Measurements from ENCODE around the gene ARL10.

Gene ARL10

GRCh38 chr5:176384366-176384930 lies 19.2 kb downstream of the ARL10 start:
- Histone ChIP-seq H3K4me1 (ENCODE audit: low read length) (peaks cover 5% of the 10 kb centered on the region; the same call in 1 of the 2 replicates), H3K27ac (ENCODE audit: low read length) (no peak overlapping the region), H4K20me1 (ENCODE audit: insufficient read depth, low read length) (peaks cover 8% of the 10 kb centered on the region; the same call in 1 of the 2 replicates), H3K79me2 (ENCODE audit: low read length) (peaks cover 49% of the 10 kb centered on the region), H2AFZ (ENCODE audit: low read length) (no peak overlapping the region), H3K27me3 (replicated peaks; ENCODE audit: insufficient read depth, low read length) (no peaks in the 10 kb centered on the region), H3K9ac (ENCODE audit: low read length) (no peak overlapping the region), H3F3A (ENCODE audit: insufficient read depth, low read length) (peaks cover 10% of the 10 kb centered on the region; the same call in 1 of the 2 replicates), H3K4me3 (ENCODE audit: low read length) (no peak overlapping the region), H3K9me2 (replicated peaks; ENCODE audit: insufficient read depth, low read length) (no peaks in the 10 kb centered on the region), H3K9me3 (replicated peaks; ENCODE audit: insufficient read depth, low read length) (no peaks in the 10 kb centered on the region), H3K36me3 (replicated peaks; ENCODE audit: insufficient read depth, low read length) (peaks cover 14% of the 10 kb centered on the region; the same call in 1 of the 2 replicates), H3K4me2 (ENCODE audit: low read depth, low read length) (no peak overlapping the region)
- no peak for DNase-seq
- TF ChIP-seq CTCF (IDR thresholded peaks at IDR 0.05; ENCODE audit: low read length): no peak
- no peak for TF ChIP-seq EZH2phosphoT487 (IDR thresholded peaks at IDR 0.05; ENCODE audit: low read length)
- no peak for TF ChIP-seq EZH2 (optimal IDR thresholded peaks at IDR 0.05; ENCODE audit: low read depth, low read length)

GRCh38 chr5:176384991-176385390 lies 19.7 kb downstream of the ARL10 start:
- H4K20me1 ChIP-seq (ENCODE audit: insufficient read depth, low read length): peaks cover 8% of the 10 kb centered on the region; the same call in 1 of the 2 replicates
- H3K9me3 ChIP-seq (replicated peaks; ENCODE audit: insufficient read depth, low read length): no peaks in the 10 kb centered on the region
- no peak for DNase-seq
- H3F3A ChIP-seq (ENCODE audit: insufficient read depth, low read length): peaks cover 10% of the 10 kb centered on the region; the same call in 1 of the 2 replicates
- H3K27me3 ChIP-seq (replicated peaks; ENCODE audit: insufficient read depth, low read length): no peaks in the 10 kb centered on the region
- no peak overlapping the region for H2AFZ ChIP-seq (ENCODE audit: low read length)
- H3K27ac ChIP-seq (ENCODE audit: low read length): no peak overlapping the region
- H3K4me1 ChIP-seq (ENCODE audit: low read length): peaks cover 5% of the 10 kb centered on the region; the same call in 1 of the 2 replicates
- no peak overlapping the region for H3K9ac ChIP-seq (ENCODE audit: low read length)
- H3K79me2 ChIP-seq (ENCODE audit: low read length): peaks cover 55% of the 10 kb centered on the region
- TF ChIP-seq EZH2phosphoT487 (IDR thresholded peaks at IDR 0.05; ENCODE audit: low read length): no peak
- H3K36me3 ChIP-seq (replicated peaks; ENCODE audit: insufficient read depth, low read length): peaks cover 14% of the 10 kb centered on the region; the same call in 1 of the 2 replicates
- no peak overlapping the region for H3K4me3 ChIP-seq (ENCODE audit: low read length)
- H3K9me2 ChIP-seq (replicated peaks; ENCODE audit: insufficient read depth, low read length): no peaks in the 10 kb centered on the region
- H3K4me2 ChIP-seq (ENCODE audit: low read depth, low read length): no peak overlapping the region

- no peak for TF ChIP-seq EZH2phosphoT487 (IDR thresholded peaks at IDR 0.05; ENCODE audit: low read length)
- no peak overlapping the region for H3K9ac ChIP-seq (ENCODE audit: low read length)
- H3K4me2 ChIP-seq (ENCODE audit: low read depth, low read length): peak overlapping the region; percentile 63; the same call in 1 of the 2 replicates
- H3K4me3 ChIP-seq (ENCODE audit: low read length): no peak overlapping the region
- H3K36me3 ChIP-seq (replicated peaks; ENCODE audit: insufficient read depth, low read length): peaks cover 14% of the 10 kb centered on the region; the same call in 1 of the 2 replicates
- no peaks in the 10 kb centered on the region for H3K9me2 ChIP-seq (replicated peaks; ENCODE audit: insufficient read depth, low read length)
- no peaks in the 10 kb centered on the region for H3K27me3 ChIP-seq (replicated peaks; ENCODE audit: insufficient read depth, low read length)
- no peak overlapping the region for H2AFZ ChIP-seq (ENCODE audit: low read length)
- peaks cover 7% of the 10 kb centered on the region; the same call in 1 of the 2 replicates for H3F3A ChIP-seq (ENCODE audit: insufficient read depth, low read length)
- H3K79me2 ChIP-seq (ENCODE audit: low read length): peaks cover 69% of the 10 kb centered on the region
- peaks cover 8% of the 10 kb centered on the region; the same call in 1 of the 2 replicates for H4K20me1 ChIP-seq (ENCODE audit: insufficient read depth, low read length)
- no peaks in the 10 kb centered on the region for H3K9me3 ChIP-seq (replicated peaks; ENCODE audit: insufficient read depth, low read length)
- peaks cover 5% of the 10 kb centered on the region; the same call in 1 of the 2 replicates for H3K4me1 ChIP-seq (ENCODE audit: low read length)
- no peak overlapping the region for H3K27ac ChIP-seq (ENCODE audit: low read length)
- no peak for DNase-seq
Observed at GRCh38 chr5:176386491-176386890, 21.2 kb downstream of the ARL10 start.

GRCh38 chr5:176387384-176387925 lies 22.2 kb downstream of the ARL10 start:
- TF ChIP-seq EZH2 (optimal IDR thresholded peaks at IDR 0.05; ENCODE audit: low read depth, low read length): no peak
- peak; percentile 21; the same call in 1 of the 2 replicates for TF ChIP-seq CTCF (IDR thresholded peaks at IDR 0.05; ENCODE audit: low read length)
- H3K4me3 ChIP-seq (ENCODE audit: low read length): peak overlapping the region; percentile 88
- peaks cover 69% of the 10 kb centered on the region for H3K79me2 ChIP-seq (ENCODE audit: low read length)

More at GRCh38 chr5:176387384-176387925, 22.2 kb downstream of the ARL10 start:
- H3K9me3 ChIP-seq (replicated peaks; ENCODE audit: insufficient read depth, low read length): no peaks in the 10 kb centered on the region
- no peaks in the 10 kb centered on the region for H3K9me2 ChIP-seq (replicated peaks; ENCODE audit: insufficient read depth, low read length)
- peaks cover 7% of the 10 kb centered on the region; the same call in 1 of the 2 replicates for H3F3A ChIP-seq (ENCODE audit: insufficient read depth, low read length)
- H3K9ac ChIP-seq (ENCODE audit: low read length): peak overlapping the region; percentile 98
- no peak overlapping the region for H3K27ac ChIP-seq (ENCODE audit: low read length)
- peak overlapping the region; percentile 63 for H3K4me2 ChIP-seq (ENCODE audit: low read depth, low read length)
- peak; percentile 31 for DNase-seq
- no peaks in the 10 kb centered on the region for H3K27me3 ChIP-seq (replicated peaks; ENCODE audit: insufficient read depth, low read length)
- peaks cover 8% of the 10 kb centered on the region; the same call in 1 of the 2 replicates for H4K20me1 ChIP-seq (ENCODE audit: insufficient read depth, low read length)
- peaks cover 5% of the 10 kb centered on the region; the same call in 1 of the 2 replicates for H3K4me1 ChIP-seq (ENCODE audit: low read length)
- H3K36me3 ChIP-seq (replicated peaks; ENCODE audit: insufficient read depth, low read length): peaks cover 14% of the 10 kb centered on the region; the same call in 1 of the 2 replicates
- no peak overlapping the region for H2AFZ ChIP-seq (ENCODE audit: low read length)

Measured in MM.1S (cell line).